ENCODE data around the gene EWSR1.

Gene EWSR1

GRCh38 chr22:29345932-29346331, 77.9 kb downstream of the EWSR1 start:
- no peak for TF ChIP-seq CTCF (IDR thresholded peaks at IDR 0.05; ENCODE audit: low read depth, low read length, missing control alignments)
- DNase-seq (ENCODE audit: low read depth), result no peak
- H3K4me3 ChIP-seq (ENCODE audit: low read depth, low read length), result no peak overlapping the region
- in situ Hi-C loops (cut with HindIII; ENCODE audit: low sequenced_read_pairs), result loop anchor here (5.0 kb wide), 1 partner anchor 74 kb away; no protein-coding TSS in a partner anchor

- in situ Hi-C loops (cut with HindIII; ENCODE audit: low sequenced_read_pairs), result loop anchor here (5.0 kb wide), 1 partner anchor 74 kb away; no protein-coding TSS in a partner anchor
- no peak for TF ChIP-seq CTCF (IDR thresholded peaks at IDR 0.05; ENCODE audit: low read depth, low read length, missing control alignments)
- H3K4me3 ChIP-seq (ENCODE audit: low read depth, low read length), result no peak overlapping the region
- no peak for DNase-seq (ENCODE audit: low read depth)
Observed at GRCh38 chr22:29346659-29347058, 78.6 kb downstream of the EWSR1 start.

- DNase-seq (ENCODE audit: low read depth), result no peak
- in situ Hi-C loops (cut with HindIII; ENCODE audit: low sequenced_read_pairs), result loop anchor here (5.0 kb wide), 1 partner anchor 76 kb away; no protein-coding TSS in a partner anchor
- TF ChIP-seq CTCF (IDR thresholded peaks at IDR 0.05; ENCODE audit: low read depth, low read length, missing control alignments), result no peak
- no peak overlapping the region for H3K4me3 ChIP-seq (ENCODE audit: low read depth, low read length)
Observed at GRCh38 chr22:29348041-29348440, 80.0 kb downstream of the EWSR1 start.

DNA sequence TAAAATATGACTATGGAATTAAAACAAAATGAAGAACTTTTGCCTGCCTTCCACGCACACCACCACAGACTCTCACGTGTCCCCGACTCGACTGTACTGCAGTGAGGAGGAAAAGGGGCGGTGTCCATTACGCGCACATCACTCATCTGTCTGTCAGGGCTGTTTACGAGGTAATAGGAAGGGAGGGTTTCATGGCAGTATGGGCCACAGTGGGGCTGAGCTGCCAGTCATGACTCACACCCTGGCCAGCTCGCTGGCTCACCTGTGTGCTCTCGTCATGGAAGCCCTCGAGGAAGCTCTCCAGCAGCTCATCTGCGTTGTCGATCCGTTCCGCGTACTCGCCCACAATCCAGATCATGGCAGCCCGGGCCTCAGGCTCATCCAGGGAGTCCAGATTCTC, 80.9 kb downstream of the EWSR1 start:
- TF ChIP-seq CTCF (IDR thresholded peaks at IDR 0.05; ENCODE audit: low read depth, low read length, missing control alignments), result no peak
- in situ Hi-C loops (cut with HindIII; ENCODE audit: low sequenced_read_pairs), result loop anchor here (5.0 kb wide), 1 partner anchor 77 kb away; no protein-coding TSS in a partner anchor

More for the DNA sequence above, 80.9 kb downstream of the EWSR1 start:
- DNase-seq (ENCODE audit: low read depth), result no peak
- no peak overlapping the region for H3K4me3 ChIP-seq (ENCODE audit: low read depth, low read length)

Data from astrocyte of the cerebellum (primary cell).